Uterus (tissue), 4 donors: Measurements from ENCODE around the gene FHAD1. TPM values are rescaled to one million over a fixed set of nuclear protein-coding genes. Genes with fewer than 3 reads are reported as not detected.

Experiments used
- DNase-seq, 2 donors: peaks; one replicate each; pipeline ENCODE4 v3.0.0-alpha.2; 2019 to 2020
- H3K27ac ChIP-seq, 2 donors: fragments of 200-600 bp; sonication (generic); 1 replicate in 1 of 2; 2 replicates in 1 of 2; pipeline ENCODE4 v1.5.1; 2016 to 2018
- H3K27me3 ChIP-seq, 2 donors: fragments of 200-600 bp; sonication (generic); one replicate each; pipeline ENCODE4 v1.5.1; 2018 to 2019; ENCODE audit warnings: control low read depth in 1 of 2
- H3K36me3 ChIP-seq, 2 donors: fragments of 200-600 bp; sonication (generic); one replicate each; pipeline ENCODE4 v1.5.1; 2019; ENCODE audit warnings: control low read depth in 1 of 2
- H3K4me1 ChIP-seq, 2 donors: fragments of 200-600 bp; sonication (generic); one replicate each; pipeline ENCODE4 v1.5.1; 2018 to 2019; ENCODE audit warnings: control low read depth in 1 of 2
- H3K4me3 ChIP-seq, 2 donors: fragments of 200-600 bp; sonication (generic); 1 replicate in 1 of 2; 2 replicates in 1 of 2; pipeline ENCODE4 v1.5.1; 2018 to 2019; ENCODE audit warnings: mild to moderate bottlenecking in 1 of 2
- H3K9me3 ChIP-seq, 2 donors: fragments of 200-600 bp; sonication (generic); one replicate each; pipeline ENCODE4 v1.5.1; 2019; ENCODE audit warnings: control low read depth in 1 of 2
- CTCF ChIP-seq, 4 experiments: fragments of 200-600 bp in 2 of 4; fragments of 450-650 bp in 2 of 4; sonication (generic) in 2 of 4; IDR thresholded peaks; one replicate each; pipeline ENCODE4 v1.5.1; 2016 to 2019; ENCODE audit warnings: antibody characterized with exemption in 4 of 4, mild to moderate bottlenecking in 2 of 4, moderate library complexity in 1 of 4
- POLR2A ChIP-seq, 2 donors: fragments of 450-650 bp; IDR thresholded peaks; one replicate each; pipeline ENCODE4 v1.6.1; 2016; ENCODE audit warnings: antibody characterized with exemption in 2 of 2, mild to moderate bottlenecking in 1 of 2, moderate library complexity in 1 of 2
- intact Hi-C: fragments of 100-400 bp; cut with DNase I; formaldehyde crosslinking; loops from one replicate; pipeline ENCODE4 v1.15.1; 2023; ENCODE audit warnings: low total_unique reads
- total RNA-seq, 4 donors: library from RNA; depleted of rRNA in 3 of 4; stranded (reverse); fragments of >200 nt in 3 of 4; gene quantifications; one replicate each; pipeline versions ENCODE4 v1.1.0 to v1.2.4, GENCODE V29; 2014 to 2023
- donor health status: DM: yes; HTN: yes; CAD: no.

The FHAD1 gene
- total RNA-seq, 4 donors from 2014 or later, result 1.1 to 4.1 TPM; not detected in 2

- Histone ChIP-seq H3K4me3 (no peak overlapping the region), H3K27ac (no peak overlapping the region), H3K4me1 (no peaks in the 10 kb centered on the region), H3K27me3 (no peaks in the 10 kb centered on the region), H3K36me3 (no peaks in the 10 kb centered on the region), H3K9me3 (no peaks in the 10 kb centered on the region)
- TF ChIP-seq CTCF (IDR thresholded peaks at IDR 0.05) (no peak), POLR2A (IDR thresholded peaks at IDR 0.05) (no peak)
- intact Hi-C loops, result no loop called here
- DNase-seq, result no peak
Observed at GRCh38 chr1:15350551-15351200, 103.7 kb downstream of the FHAD1 start.

DNA sequence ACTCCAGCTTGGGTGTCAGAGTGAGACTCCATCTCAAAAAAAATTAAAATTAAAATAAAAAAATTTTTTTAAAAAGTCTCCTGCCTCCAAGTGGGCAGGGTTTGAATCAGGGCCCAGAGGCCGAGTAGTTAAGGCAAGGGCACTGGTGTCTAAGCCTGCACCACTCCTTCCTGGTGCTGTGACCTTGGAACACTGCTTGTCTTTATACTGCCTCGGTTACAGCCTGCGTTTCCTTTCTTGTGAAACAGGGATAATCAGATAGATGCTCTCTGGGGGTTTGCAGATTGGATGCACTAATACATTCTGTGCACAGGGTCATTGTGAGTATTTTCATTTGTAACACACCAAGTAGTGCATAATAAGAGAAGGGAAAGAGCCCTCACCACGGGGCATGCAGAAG, 104.3 kb downstream of the FHAD1 start:
- no peaks in the 10 kb centered on the region for H3K4me1 ChIP-seq
- H3K27me3 ChIP-seq, result no peaks in the 10 kb centered on the region
- H3K27ac ChIP-seq, result no peak overlapping the region
- no peaks in the 10 kb centered on the region for H3K36me3 ChIP-seq
- DNase-seq, result no peak
- H3K9me3 ChIP-seq, result no peaks in the 10 kb centered on the region
- no peak overlapping the region for H3K4me3 ChIP-seq
- TF ChIP-seq CTCF (IDR thresholded peaks at IDR 0.05) (no peak), POLR2A (IDR thresholded peaks at IDR 0.05) (no peak)
- intact Hi-C loops, result no loop called here

- Histone ChIP-seq H3K27me3 (no peaks in the 10 kb centered on the region), H3K4me3 (no peak overlapping the region), H3K27ac (no peak overlapping the region), H3K36me3 (no peaks in the 10 kb centered on the region), H3K4me1 (no peaks in the 10 kb centered on the region), H3K9me3 (no peaks in the 10 kb centered on the region)
- TF ChIP-seq CTCF (IDR thresholded peaks at IDR 0.05) (no peak), POLR2A (IDR thresholded peaks at IDR 0.05) (no peak)
- intact Hi-C loops, result no loop called here
- DNase-seq, result no peak
Observed at GRCh38 chr1:15352128-15352957, 105.3 kb downstream of the FHAD1 start.

- H3K27ac ChIP-seq, result no peak overlapping the region
- no peaks in the 10 kb centered on the region for H3K36me3 ChIP-seq
- intact Hi-C loops, result no loop called here
- TF ChIP-seq POLR2A (IDR thresholded peaks at IDR 0.05) (no peak), CTCF (IDR thresholded peaks at IDR 0.05) (no peak)
- no peak for DNase-seq
- no peaks in the 10 kb centered on the region for H3K9me3 ChIP-seq
- no peaks in the 10 kb centered on the region for H3K27me3 ChIP-seq
- no peaks in the 10 kb centered on the region for H3K4me1 ChIP-seq
- no peak overlapping the region for H3K4me3 ChIP-seq
Observed at GRCh38 chr1:15353839-15354579, 107.0 kb downstream of the FHAD1 start.

- H3K4me3 ChIP-seq, result no peak overlapping the region
- H3K9me3 ChIP-seq, result no peaks in the 10 kb centered on the region
- no peak overlapping the region for H3K27ac ChIP-seq
- no peaks in the 10 kb centered on the region for H3K36me3 ChIP-seq
- no peak for DNase-seq
- H3K27me3 ChIP-seq, result no peaks in the 10 kb centered on the region
- intact Hi-C loops, result no loop called here
- TF ChIP-seq CTCF (IDR thresholded peaks at IDR 0.05) (no peak), POLR2A (IDR thresholded peaks at IDR 0.05) (no peak)
- H3K4me1 ChIP-seq, result no peaks in the 10 kb centered on the region
Observed at GRCh38 chr1:15354580-15354965, 107.5 kb downstream of the FHAD1 start.
